NCI-H748 (cell line): ENCODE measurements around the gene SBK3.
"Not testable (repeated sequence)": the region's sequence is repeated elsewhere in the genome, so short reads cannot be mapped to it uniquely, and the experiment has no call there.

ENCODE experiments used
- DNase-seq: peaks from one replicate; lab custom pipeline; 2025; ENCODE audit not compliant: unreplicated experiment; lab: John Stamatoyannopoulos, UW

The SBK3 gene

GRCh38 chr19:55519451-55520311 is 25.7 kb downstream of the SBK3 start:
- no peak for DNase-seq

GRCh38 chr19:55516878-55517620 is 28.3 kb downstream of the SBK3 start:
- peak; percentile 94 for DNase-seq

GRCh38 chr19:55508120-55508519 is 37.2 kb downstream of the SBK3 start:
- no peak for DNase-seq

- DNase-seq: no peak
These were observed 40.4 kb downstream of the SBK3 start for GRCh38 chr19:55504981-55505380.

- no peak for DNase-seq
These were observed 41.1 kb downstream of the SBK3 start for GRCh38 chr19:55504252-55504603.

DNA sequence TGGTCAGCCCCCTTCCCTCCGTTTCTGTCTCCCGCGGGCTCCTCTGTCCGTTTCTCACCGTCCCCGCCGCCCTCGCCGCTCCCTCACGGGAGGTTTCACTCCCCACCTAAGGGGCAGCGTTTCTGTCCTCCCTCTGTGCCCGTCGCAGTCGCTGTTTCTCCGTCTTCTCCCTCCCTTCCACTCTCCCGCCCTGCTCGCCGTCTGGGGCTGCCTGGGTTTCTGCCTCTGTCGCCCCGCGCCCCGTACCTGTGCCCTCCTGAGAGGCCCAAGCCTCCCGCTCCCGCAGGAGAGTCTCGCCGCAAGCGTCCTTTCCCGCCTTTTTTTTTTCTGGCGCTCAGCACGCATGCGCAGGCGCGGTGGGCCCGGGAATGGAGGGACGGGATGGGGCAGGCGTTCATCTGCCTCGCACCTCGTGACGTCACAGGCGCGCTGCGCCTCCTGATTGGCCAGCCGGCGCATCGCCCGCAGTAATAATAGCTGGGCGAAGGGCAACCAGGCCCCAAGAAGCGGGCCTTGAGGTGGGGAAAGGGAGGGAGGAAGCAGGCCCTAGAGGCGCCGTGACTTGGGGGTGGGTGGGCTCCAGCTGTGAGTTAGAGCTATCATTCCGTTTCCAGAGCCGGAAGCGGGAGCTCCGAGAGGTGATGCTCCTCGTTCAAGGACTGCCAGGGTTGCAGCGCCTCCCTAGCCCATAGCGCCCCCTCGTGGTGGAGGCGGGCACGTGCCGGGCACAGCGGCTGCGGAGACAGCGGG is 41.7 kb downstream of the SBK3 start:
- peak; percentile 90 for DNase-seq

DNA sequence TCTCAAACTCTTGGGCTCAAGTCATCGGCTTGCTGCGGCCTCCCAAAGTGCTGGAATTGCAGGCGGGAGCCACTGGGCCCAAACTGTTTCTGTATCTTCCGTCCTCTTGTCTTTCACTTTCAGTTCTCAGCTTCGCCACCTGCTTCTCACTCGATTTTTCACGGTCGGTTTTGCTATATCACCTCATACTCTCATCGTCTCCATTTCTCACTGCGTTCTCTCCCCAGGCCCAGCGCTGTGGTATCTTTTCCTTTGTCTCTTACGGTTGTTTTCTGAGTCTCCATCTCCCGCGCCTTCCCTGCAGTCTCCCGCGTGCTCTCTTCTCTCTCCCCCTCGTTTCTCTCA is 42.2 kb downstream of the SBK3 start:
- no peak for DNase-seq

DNA sequence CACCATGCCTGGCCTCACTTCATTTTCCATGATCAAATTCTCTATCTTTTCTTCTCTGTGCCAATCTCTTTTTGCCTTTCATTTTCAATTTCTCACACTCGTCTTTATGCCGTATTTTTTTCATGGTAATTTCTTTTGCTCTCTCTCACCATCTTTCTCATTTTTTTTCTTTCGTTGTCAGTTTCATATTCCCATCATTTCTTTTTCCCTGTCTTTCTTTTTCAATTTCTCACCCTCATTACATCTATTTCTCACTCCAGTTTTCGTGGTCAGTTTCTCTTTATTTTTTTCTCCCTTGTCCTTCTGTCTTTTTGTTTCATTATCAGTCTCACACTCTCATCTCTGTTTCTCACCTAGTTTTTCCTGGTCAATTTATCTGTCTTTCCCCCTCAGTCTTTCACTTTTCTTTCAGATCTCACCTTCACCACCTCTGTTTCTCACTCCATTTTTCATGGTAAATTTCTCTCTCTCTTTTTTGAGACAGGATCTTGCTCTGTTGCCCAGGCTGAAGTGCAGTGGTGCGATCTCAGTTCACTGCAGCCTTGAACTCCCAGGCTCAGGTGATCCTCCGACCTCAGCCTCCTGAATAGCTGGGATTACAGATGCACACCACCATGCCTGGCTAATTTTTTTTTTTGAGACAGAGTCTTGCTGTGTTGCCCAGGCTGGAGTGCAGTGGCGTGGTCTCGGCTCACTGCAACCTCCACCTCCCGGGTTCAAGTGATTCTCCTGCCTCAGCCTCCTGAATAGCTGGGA is 43.0 kb downstream of the SBK3 start:
- no peak for DNase-seq

GRCh38 chr19:55500368-55500952 is 44.9 kb downstream of the SBK3 start:
- no peak for DNase-seq

DNA sequence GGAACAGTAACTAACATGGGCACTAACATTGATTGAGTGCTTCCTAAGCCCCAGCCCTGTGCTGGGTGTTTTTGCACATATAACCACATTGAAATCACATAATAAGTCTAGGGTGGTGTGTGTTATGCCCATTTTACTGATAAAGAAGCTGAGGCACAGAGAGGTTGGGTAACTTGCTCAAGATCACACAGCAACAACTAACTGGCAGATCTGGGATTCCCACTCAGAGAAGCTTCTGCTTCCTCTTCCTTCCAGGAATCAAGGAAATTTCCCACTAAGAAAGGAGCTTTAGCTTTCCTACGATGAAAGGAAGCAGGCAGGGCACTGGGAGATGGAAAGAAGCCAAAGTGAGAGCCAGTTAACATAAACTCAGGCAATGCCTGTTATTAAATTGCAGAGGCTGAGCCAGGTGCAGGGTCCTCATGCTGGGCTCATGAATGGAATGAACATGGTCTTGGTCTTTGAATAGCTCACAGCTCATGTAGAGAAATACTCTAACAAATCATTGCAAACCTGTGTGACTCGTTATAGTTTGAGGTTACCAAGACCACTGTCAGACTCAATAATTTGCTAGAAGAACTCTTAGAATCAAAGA is 47.0 kb downstream of the SBK3 start:
- no peak for DNase-seq

DNA sequence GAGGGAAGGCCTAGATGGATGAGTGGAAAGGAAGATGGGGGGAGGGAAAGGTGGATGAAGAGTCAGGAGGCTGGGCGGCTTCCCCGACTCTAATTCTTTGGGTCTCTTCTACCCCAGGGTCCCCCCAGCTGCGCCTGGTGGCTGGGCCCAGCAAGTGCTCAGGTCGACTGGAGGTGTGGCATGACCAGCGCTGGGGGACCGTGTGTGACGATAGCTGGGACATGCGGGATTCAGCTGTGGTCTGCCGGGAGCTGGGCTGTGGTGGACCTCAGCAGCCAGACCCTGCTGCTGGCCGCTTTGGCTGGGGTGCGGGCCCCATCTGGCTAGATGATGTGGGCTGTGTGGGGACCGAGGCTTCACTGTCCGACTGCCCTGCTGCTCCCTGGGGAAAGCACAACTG is 47.6 kb downstream of the SBK3 start:
- no peak for DNase-seq

- DNase-seq: not testable (repeated sequence)
These were observed 48.5 kb downstream of the SBK3 start for GRCh38 chr19:55496820-55497219.

- no peak for DNase-seq
These were observed 49.5 kb downstream of the SBK3 start for GRCh38 chr19:55495646-55496349.

DNA sequence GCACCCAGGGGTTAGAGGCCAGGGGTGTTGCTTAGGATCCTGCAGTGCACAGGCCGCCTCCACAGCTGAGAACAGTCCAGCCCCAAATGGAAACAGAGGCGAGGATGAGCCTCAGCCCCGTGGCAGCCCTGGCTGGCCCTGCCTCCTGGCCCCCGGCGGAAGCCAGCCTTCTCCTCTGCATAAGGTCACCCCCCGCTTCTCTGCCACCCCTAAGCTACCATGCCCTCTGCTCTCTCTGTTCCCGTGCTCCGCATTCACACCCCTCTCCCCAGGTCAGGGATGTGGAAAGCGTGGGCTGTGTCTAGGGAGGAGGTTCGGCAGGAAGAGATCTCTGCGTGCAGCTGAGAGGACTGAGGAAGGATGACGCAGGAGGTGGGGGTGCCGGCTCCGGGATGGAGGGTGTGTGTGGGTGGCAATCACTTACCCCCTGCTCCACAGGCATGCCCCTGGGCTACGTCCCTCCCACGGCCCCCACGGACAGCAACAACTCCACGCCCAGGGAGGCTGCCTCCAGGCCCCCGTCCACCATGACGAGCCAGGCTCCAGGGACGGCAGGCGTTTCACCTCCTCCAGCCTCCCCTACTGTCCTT is 51.1 kb downstream of the SBK3 start:
- no peak for DNase-seq

- DNase-seq: no peak
These were observed 51.6 kb downstream of the SBK3 start for GRCh38 chr19:55493645-55494171.

GRCh38 chr19:55493052-55493644 is 52.2 kb downstream of the SBK3 start:
- no peak for DNase-seq

DNA sequence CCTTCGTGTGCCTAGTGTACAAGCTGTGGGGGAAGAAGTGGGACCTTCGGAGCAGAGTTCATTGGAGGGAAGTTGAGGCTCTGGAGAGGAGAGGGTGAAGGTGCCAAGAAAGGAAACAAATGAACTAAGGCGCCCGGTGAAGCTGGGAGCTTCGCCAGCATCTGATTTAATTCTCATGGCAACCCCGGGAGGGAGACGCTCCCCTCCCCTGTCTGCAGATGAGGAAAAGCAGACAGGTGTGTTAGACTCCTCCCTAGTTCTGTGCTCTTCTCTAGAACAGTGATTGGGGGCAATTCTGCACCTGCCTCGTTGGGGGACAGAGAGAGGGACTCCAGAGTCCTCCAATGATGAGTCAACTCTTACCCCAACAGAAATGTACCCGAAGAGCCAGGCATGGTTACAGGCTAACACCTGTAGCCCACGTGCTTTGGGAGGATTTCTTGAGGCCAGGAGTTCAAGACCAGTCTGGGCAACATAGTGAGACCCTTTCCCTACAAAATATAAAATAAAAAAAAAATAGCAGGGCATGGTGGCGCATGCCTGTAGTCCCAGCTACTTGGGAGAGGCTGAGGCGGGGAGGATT is 52.9 kb downstream of the SBK3 start:
- DNase-seq: peak; percentile 24
